Uterus (tissue), 2 donors: ENCODE measurements around the gene HES2.

Experiments used
- CTCF ChIP-seq, 4 experiments: fragments of 200-600 bp in 2 of 4; fragments of 450-650 bp in 2 of 4; sonication (generic) in 2 of 4; IDR thresholded peaks; one replicate each; pipeline ENCODE4 v1.5.1; 2016 to 2019; ENCODE audit warnings: antibody characterized with exemption in 4 of 4, mild to moderate bottlenecking in 2 of 4, moderate library complexity in 1 of 4
- POLR2A ChIP-seq, 2 donors: fragments of 450-650 bp; IDR thresholded peaks; one replicate each; pipeline ENCODE4 v1.6.1; 2016; ENCODE audit warnings: antibody characterized with exemption in 2 of 2, mild to moderate bottlenecking in 1 of 2, moderate library complexity in 1 of 2

DNA sequence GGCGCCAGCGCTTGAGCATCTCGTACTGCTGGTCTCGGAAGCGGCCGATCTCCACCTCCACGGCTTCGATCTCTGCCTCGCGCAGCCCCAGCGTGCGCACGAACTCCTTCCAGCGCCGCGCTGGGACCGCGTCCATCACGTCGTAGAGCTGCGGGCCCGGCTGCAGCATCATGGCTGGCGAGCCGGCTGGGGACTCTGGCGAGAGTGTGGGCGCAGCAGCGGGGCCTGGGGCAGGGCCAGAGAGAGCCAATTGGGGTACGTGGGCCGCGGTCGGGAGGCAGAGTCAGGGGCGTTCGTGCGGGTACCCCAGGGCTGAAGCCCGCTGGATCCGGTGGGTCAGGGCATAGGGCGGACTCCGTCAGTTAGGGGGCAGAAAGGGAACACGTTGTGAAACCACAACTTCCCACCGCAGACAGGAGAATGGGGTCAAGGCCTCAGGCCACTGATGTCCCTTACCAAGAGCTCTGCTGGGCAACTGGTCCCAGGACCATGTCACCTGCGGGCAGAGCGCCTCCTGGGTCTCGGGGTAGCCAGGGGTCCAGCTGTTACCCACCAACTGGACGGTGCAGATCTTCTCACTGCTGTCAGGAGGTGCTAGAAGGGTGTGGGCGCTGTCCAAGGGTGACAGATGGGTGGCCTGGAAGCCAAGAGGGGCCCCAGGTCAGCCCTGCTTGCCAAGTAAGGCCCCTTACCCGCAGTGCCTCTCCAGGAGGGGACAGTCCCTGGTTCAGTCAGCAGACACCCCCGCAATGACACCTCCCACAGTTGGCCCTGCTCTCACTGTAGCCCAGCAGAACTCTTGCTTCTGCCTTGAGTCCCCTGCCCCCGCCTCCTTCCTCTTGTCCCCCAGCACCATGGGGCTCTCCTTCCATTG, 42.1 kb upstream of the HES2 start:
- TF ChIP-seq POLR2A (IDR thresholded peaks at IDR 0.05) (no peak), CTCF (IDR thresholded peaks at IDR 0.05) (no peak)
